Inflammatory macrophage (primary cell): ENCODE results near the gene TRMT44.
"Not testable (repeated sequence)": the region's sequence is repeated elsewhere in the genome, so short reads cannot be mapped to it uniquely, and the experiment has no call there.

Experiments used
- DNase-seq, 2 donors: peaks; one replicate each; pipeline ENCODE4 v3.0.0-alpha.2; 2020 to 2022

TRMT44 gene

GRCh38 chr4:8469550-8469949, 29.0 kb downstream of the TRMT44 start:
- DNase-seq, result no peak

- DNase-seq, result no peak
Observed at GRCh38 chr4:8470451-8471024, 30.0 kb downstream of the TRMT44 start.

GRCh38 chr4:8471211-8471875, 30.8 kb downstream of the TRMT44 start:
- DNase-seq, result no peak

GRCh38 chr4:8472158-8472688, 31.6 kb downstream of the TRMT44 start:
- no peak for DNase-seq

GRCh38 chr4:8472689-8473197, 32.2 kb downstream of the TRMT44 start:
- DNase-seq, result no peak

- no peak for DNase-seq
Observed at GRCh38 chr4:8473198-8473919, 32.8 kb downstream of the TRMT44 start.

- no peak for DNase-seq
Observed at GRCh38 chr4:8473920-8474590, 33.5 kb downstream of the TRMT44 start.

- DNase-seq, result no peak
Observed at GRCh38 chr4:8474856-8475255, 34.3 kb downstream of the TRMT44 start.

GRCh38 chr4:8475751-8476575, 35.4 kb downstream of the TRMT44 start:
- no peak for DNase-seq

GRCh38 chr4:8477095-8477635, 36.6 kb downstream of the TRMT44 start:
- no peak for DNase-seq

- no peak for DNase-seq
Observed at GRCh38 chr4:8477676-8478075, 37.1 kb downstream of the TRMT44 start.

GRCh38 chr4:8478371-8478770, 37.8 kb downstream of the TRMT44 start:
- DNase-seq, result no peak

GRCh38 chr4:8478801-8479744, 38.5 kb downstream of the TRMT44 start:
- no peak for DNase-seq

GRCh38 chr4:8480221-8480620, 39.6 kb downstream of the TRMT44 start:
- DNase-seq, result no peak

GRCh38 chr4:8486643-8487042, 46.1 kb downstream of the TRMT44 start:
- not testable (repeated sequence) for DNase-seq

- DNase-seq, result no peak
Observed at GRCh38 chr4:8488791-8489369, 48.3 kb downstream of the TRMT44 start.

GRCh38 chr4:8491478-8491877, 50.9 kb downstream of the TRMT44 start:
- DNase-seq, result not testable (repeated sequence)

- DNase-seq, result no peak
Observed at GRCh38 chr4:8492174-8492573, 51.6 kb downstream of the TRMT44 start.

- no peak for DNase-seq
Observed at GRCh38 chr4:8493484-8493883, 52.9 kb downstream of the TRMT44 start.

- no peak for DNase-seq
Observed at GRCh38 chr4:8494218-8494617, 53.6 kb downstream of the TRMT44 start.
